A549 treated with RU486 at 1 μM for 4 hours (cell line): Measurements from ENCODE around the gene TLE5. TPM values are rescaled to one million over a fixed set of nuclear protein-coding genes. Genes with fewer than 3 reads are reported as not detected.

ENCODE experiments used
- total RNA-seq: library from RNA; stranded (reverse); fragments of 200-300 nt; extraction: Qiagen RNA extraction; gene quantifications from 5 replicates; pipeline ENCODE4 v1.2.3, GENCODE V29; 2022; ENCODE audit warnings: low read depth

TLE5 gene, protein sequence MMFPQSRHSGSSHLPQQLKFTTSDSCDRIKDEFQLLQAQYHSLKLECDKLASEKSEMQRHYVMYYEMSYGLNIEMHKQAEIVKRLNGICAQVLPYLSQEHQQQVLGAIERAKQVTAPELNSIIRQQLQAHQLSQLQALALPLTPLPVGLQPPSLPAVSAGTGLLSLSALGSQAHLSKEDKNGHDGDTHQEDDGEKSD
- total RNA-seq, result 163 to 261 TPM (median 235 TPM) in 5 replicates

DNA sequence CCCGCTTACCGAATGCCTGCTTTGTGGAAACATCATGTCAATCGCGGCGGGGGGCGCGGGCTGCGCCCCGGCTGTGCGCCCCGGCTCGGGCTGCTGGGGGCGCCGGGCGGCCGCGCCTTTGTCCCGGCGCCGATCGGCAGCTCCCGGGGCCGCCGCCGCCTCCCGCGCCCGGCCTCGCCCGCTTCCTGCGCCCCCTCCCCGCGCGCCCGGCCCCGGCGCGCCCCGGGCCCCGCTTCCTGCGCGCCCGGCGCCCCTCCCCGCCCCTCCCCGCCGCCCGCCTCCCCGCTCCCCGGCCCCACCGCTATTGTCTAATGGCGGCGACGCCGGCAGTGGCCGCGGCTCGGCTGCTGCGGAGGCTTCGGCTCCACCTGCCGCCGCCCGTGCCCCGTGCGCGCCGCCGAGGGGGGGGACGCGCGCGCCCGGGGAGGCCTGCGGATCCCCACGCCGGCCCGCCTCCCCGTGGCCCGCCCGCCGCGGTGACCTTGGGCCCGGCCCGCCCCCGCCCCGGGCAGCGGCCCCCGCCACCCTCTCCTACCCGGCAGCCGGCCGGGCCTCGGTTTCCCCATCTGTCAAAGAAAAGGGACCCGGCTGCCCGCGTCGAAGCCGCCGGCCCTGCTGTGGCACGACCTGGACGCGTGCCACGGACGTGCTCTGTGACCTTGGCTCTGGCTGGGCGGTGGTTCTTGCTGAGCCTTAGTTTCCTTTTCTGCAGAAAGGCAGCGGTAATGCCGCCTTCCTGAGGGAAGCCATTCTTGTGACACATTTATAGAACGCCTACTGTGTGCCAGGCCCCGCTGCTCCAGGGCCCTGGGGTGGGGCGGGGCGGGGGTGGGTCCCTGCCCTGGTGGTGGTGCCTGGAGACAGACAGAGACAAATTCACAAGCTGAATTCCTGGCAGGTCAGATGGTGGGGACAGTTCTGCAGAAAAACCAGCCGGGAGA, at the start of gene TLE5:
Gene TLE5 (minus strand): TSS at position 331 of the 941 bp plus-strand sequence. CDS start 295 bp downstream, at position 36.

DNA sequence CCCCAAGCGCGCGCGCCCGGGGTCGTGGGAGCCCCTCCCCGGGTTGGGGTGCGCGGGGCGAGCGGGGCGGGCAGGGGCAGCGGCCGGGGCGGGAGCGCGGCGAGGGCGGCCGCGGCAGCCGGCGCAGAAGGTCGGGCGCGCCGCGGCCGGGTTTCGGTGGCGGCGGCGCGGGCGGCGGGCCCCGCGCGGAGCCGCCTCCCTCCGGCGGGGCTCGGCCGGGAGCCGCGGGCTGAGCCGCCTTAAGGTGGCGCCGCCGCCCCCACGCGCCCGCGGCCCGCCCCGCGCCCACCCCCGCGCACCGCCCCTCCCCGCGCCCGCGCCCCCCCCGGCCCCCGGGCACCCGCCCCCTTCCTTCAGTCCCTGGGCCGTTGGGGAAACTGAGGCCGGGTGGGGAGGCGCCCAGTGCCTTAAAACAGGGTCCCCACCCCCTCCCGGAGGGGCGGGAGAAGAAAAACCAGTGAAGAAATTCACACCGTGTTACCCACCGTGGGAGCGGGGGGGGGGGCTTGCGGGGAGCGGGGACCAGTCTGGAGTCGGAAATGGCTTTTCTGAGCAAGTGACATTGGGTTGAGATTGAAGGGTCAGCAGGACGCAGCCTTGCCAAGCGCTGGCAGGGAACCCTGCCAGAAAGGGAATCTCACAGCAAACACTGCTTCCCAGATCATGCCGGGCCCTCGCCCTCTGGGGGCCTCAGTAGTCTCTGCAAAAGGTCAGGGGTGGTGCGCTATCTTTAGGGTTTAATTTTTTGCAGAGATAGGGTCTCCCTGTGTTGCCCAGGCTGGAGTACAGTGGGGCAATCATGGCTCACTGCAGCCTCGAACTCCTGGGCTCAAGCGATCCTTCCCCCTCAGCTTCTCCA, 33.0 kb downstream of the TLE5 start, which contains the start of gene TLE2:
Gene TLE2 (minus strand): TSS at position 216 of the 859 bp plus-strand sequence. CDS start 376 bp downstream, outside the sequence.

Other genes with a start within 250 kb of the TLE5 start
- 1.0 to 1.3 TPM (median 1.2 TPM) in 5 replicates for gene ZNF554, start 242.6 kb downstream of the TLE5 start, total RNA-seq
- gene ZNF555, start 221.0 kb downstream of the TLE5 start, total RNA-seq, result 2.2 to 3.0 TPM (median 2.8 TPM) in 5 replicates
- 0.02 to 0.11 TPM (median 0.05 TPM) in 3 of 5 replicates, not detected in the others for gene ZNF556, start 195.2 kb downstream of the TLE5 start, total RNA-seq
- gene ZNF57, start 161.6 kb downstream of the TLE5 start, total RNA-seq, result 1.9 to 2.9 TPM (median 2.3 TPM) in 5 replicates
- gene ZNF77, start 117.5 kb downstream of the TLE5 start, total RNA-seq, result 1.7 to 2.5 TPM (median 2.0 TPM) in 5 replicates
- 3.1 to 6.1 TPM (median 5.5 TPM) in 5 replicates for gene TLE6, start 84.9 kb downstream of the TLE5 start, total RNA-seq
- gene TLE2, start 33.2 kb downstream of the TLE5 start, total RNA-seq, result 1.7 to 3.1 TPM (median 3.0 TPM) in 5 replicates
- gene GNA11, start 31.9 kb upstream of the TLE5 start, total RNA-seq, result 27.9 to 34.7 TPM (median 32.5 TPM) in 5 replicates
- gene GNA15, start 73.5 kb upstream of the TLE5 start, total RNA-seq, result 0.16 to 0.19 TPM (median 0.16 TPM) in 3 of 5 replicates, not detected in the others
- gene S1PR4, start 116.3 kb upstream of the TLE5 start, total RNA-seq, result 0.15 to 0.56 TPM (median 0.29 TPM) in 3 of 5 replicates, not detected in the others
- 66.3 to 88.6 TPM (median 84.2 TPM) in 5 replicates for gene NCLN, start 123.4 kb upstream of the TLE5 start, total RNA-seq
- 0.30 to 0.57 TPM (median 0.44 TPM) in 5 replicates for gene CELF5, start 162.2 kb upstream of the TLE5 start, total RNA-seq